GM12878 (cell line): Measurements from ENCODE around the gene PCIF1.

ENCODE experiments used
- NFYB ChIP-seq: IDR thresholded peaks from 2 replicates; pipeline ENCODE4 v1.6.1; 2011; ENCODE audit warnings: low read depth, mild to moderate bottlenecking, low read length, improper control_type of control experiment, moderate library complexity; ENCODE audit not compliant: insufficient read depth
- POLR2A ChIP-seq: IDR thresholded peaks from 2 replicates; pipeline ENCODE4 v1.6.1; 2011; ENCODE audit warnings: low read depth, mild to moderate bottlenecking, low read length
- SIN3A ChIP-seq: IDR thresholded peaks from 2 replicates; pipeline ENCODE4 v1.6.1; 2012; ENCODE audit warnings: low read depth, low read length, improper control_type of control experiment
- TF ChIP-seq, protein P1 (sequence below), 3 experiments: IDR thresholded peaks in 2 of 3; conservative IDR thresholded peaks in 1 of 3; 2 replicates each; pipeline ENCODE4 v1.5.1; 2011; ENCODE audit warnings: low read depth in 3 of 3, low read length in 3 of 3, mild to moderate bottlenecking in 3 of 3, control low read depth in 2 of 3, moderate library complexity in 2 of 3, inconsistent platforms in 1 of 3, mixed read lengths in 1 of 3; ENCODE audit not compliant: control insufficient read depth in 2 of 3, insufficient read depth in 1 of 3; ENCODE audit errors: extremely low read depth in 1 of 3

DNA sequence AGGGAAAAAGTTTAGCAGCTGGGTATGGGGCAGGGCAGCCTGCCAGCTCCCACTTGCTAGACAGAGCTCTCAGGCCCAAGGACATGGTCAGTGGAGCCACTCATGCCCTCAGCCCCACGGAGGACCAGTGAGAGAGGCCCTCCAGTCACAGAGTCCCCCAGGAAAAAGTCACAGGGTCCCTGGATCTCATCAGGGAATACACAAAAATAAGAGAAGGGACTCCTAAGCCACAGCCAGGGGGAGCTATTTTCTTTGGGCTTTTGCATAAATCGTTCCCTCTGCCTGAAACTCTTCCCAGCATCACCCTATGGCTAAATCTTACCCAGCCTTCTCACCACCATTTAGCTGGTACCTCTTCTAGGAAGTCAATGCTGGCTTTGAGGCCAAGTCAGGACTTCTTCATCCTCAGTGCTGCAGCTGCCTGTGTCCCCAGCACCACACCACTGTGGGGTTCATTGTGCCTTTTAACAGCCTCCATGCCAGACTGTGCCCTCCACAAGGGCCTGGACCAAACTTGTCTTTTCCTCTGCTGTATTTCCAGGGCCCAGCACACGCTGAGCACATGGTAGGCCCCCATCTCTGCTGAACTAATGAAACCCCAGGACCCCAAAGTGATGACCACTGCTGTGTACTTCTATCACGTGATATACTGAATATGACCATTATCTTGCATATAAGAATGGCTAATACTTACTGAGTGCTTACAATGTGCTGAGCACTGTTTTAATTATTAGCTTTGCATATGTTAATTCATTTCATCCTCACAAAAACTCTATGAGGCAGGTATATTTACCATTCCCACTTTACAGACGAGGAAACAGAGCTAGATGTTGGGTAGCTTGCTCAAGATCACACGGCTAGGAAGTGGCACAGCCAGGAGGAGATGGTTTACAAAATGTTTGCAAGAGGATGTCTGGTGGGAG is 35.5 kb downstream of the PCIF1 start:
- no peak for TF ChIP-seq SIN3A
- TF ChIP-seq, protein P1, sequence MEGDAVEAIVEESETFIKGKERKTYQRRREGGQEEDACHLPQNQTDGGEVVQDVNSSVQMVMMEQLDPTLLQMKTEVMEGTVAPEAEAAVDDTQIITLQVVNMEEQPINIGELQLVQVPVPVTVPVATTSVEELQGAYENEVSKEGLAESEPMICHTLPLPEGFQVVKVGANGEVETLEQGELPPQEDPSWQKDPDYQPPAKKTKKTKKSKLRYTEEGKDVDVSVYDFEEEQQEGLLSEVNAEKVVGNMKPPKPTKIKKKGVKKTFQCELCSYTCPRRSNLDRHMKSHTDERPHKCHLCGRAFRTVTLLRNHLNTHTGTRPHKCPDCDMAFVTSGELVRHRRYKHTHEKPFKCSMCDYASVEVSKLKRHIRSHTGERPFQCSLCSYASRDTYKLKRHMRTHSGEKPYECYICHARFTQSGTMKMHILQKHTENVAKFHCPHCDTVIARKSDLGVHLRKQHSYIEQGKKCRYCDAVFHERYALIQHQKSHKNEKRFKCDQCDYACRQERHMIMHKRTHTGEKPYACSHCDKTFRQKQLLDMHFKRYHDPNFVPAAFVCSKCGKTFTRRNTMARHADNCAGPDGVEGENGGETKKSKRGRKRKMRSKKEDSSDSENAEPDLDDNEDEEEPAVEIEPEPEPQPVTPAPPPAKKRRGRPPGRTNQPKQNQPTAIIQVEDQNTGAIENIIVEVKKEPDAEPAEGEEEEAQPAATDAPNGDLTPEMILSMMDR (IDR thresholded peaks at IDR 0.05 in 2 of 3, conservative IDR thresholded peaks at IDR 0.05 in 1 of 3; ENCODE audit: control insufficient read depth in 2 of 3, extremely low read depth in 1 of 3, insufficient read depth in 1 of 3, low read depth in 3 of 3, low read length in 3 of 3), result peak; percentile 62 to 70 (median 63)
- TF ChIP-seq POLR2A, result no peak
- TF ChIP-seq NFYB, result no peak
